SK-N-SH (cell line): Measurements from ENCODE around the gene TRIM60. TPM values are rescaled to one million over a fixed set of nuclear protein-coding genes. Genes with fewer than 3 reads are reported as not detected.

ENCODE experiments used
- CTCF ChIA-PET: fragments of 300-600, 350-600 bp; formaldehyde crosslinking; extraction: SDS; loops from one replicate; lab custom pipeline; 2021; lab: Yijun Ruan, JAX
- POLR2A ChIA-PET: fragments of 350-600 bp; sonication (Branson Sonifier 250); formaldehyde crosslinking; extraction: SDS; loops from one replicate; lab custom pipeline; 2020; ENCODE audit warnings: antibody characterized with exemption, inconsistent platforms; lab: Yijun Ruan, JAX
- DNase-seq: peaks from one replicate; pipeline ENCODE4 v3.0.0; 2012
- H2AFZ ChIP-seq: fragments of 200-600 bp; sonication (generic); 2 replicates; pipeline ENCODE4 v1.8.1; 2016; ENCODE audit warnings: antibody characterized with exemption, mild to moderate bottlenecking, low read depth
- H3F3A ChIP-seq: fragments of 200-600 bp; sonication (generic); replicated peaks from 2 replicates; pipeline ENCODE3; 2016; ENCODE audit warnings: antibody characterized with exemption, mild to moderate bottlenecking; ENCODE audit not compliant: insufficient read depth
- H3K27ac ChIP-seq, 2 experiments: fragments of 200-500 bp in 1 of 2; fragments of 200-600 bp in 1 of 2; sonication (Bioruptor generic) in 1 of 2; sonication (generic), shearing (Covaris generic) in 1 of 2; 2 replicates each; pipeline versions ENCODE4 v1.5.1 to v1.6.1; 2014 to 2016; ENCODE audit warnings: low read depth in 2 of 2, inconsistent platforms in 1 of 2, low read length in 1 of 2, mild to moderate bottlenecking in 1 of 2, mixed read lengths in 1 of 2
- H3K27me3 ChIP-seq: fragments of 200-600 bp; sonication (generic), shearing (Covaris generic); 2 replicates; pipeline ENCODE4 v1.6.1; 2016; ENCODE audit warnings: mixed run types; ENCODE audit not compliant: insufficient read depth
- H3K36me3 ChIP-seq, 2 experiments: fragments of 200-500 bp in 1 of 2; fragments of 200-600 bp in 1 of 2; sonication (Bioruptor generic) in 1 of 2; sonication (generic) in 1 of 2; replicated peaks in 1 of 2; 2 replicates each; pipeline versions ENCODE3 to v1.5.1; 2014 to 2016; ENCODE audit warnings: low read length in 1 of 2, mild to moderate bottlenecking in 1 of 2; ENCODE audit not compliant: insufficient read depth in 2 of 2, control insufficient read depth in 1 of 2
- H3K4me1 ChIP-seq, 2 experiments: fragments of 200-500 bp in 1 of 2; fragments of 200-600 bp in 1 of 2; sonication (Bioruptor generic) in 1 of 2; sonication (generic), shearing (Covaris generic) in 1 of 2; 2 replicates each; pipeline versions ENCODE4 v1.5.1 to v1.6.1; 2014 to 2016; ENCODE audit warnings: low read depth in 1 of 2, low read length in 1 of 2, mixed run types in 1 of 2; ENCODE audit not compliant: insufficient read depth in 2 of 2, control insufficient read depth in 1 of 2
- H3K4me2 ChIP-seq: fragments of 200-600 bp; sonication (generic), shearing (Covaris generic); 2 replicates; pipeline ENCODE4 v1.6.1; 2017; ENCODE audit warnings: mixed run types
- H3K4me3 ChIP-seq, 2 experiments: fragments of 200-500 bp in 1 of 2; fragments of 200-600 bp in 1 of 2; sonication (Bioruptor generic) in 1 of 2; sonication (generic), shearing (Covaris generic) in 1 of 2; 2 replicates each; pipeline versions ENCODE4 v1.5.1 to v1.8.1; 2014 to 2016; ENCODE audit warnings: low read depth in 2 of 2, inconsistent platforms in 1 of 2, low read length in 1 of 2, mild to moderate bottlenecking in 1 of 2, mixed read lengths in 1 of 2, moderate library complexity in 1 of 2
- H3K79me2 ChIP-seq: fragments of 200-600 bp; sonication (generic); 2 replicates; pipeline ENCODE4 v1.8.1; 2017; ENCODE audit warnings: mild to moderate bottlenecking; ENCODE audit not compliant: insufficient read depth
- H3K9ac ChIP-seq: fragments of 200-600 bp; sonication (generic); 2 replicates; pipeline ENCODE4 v1.6.1; 2017; ENCODE audit warnings: mixed run types
- H3K9me2 ChIP-seq: fragments of 200-600 bp; sonication (generic); 2 replicates; pipeline ENCODE4 v1.6.1; 2017; ENCODE audit warnings: mixed run types
- H3K9me3 ChIP-seq: fragments of 200-600 bp; sonication (generic); 2 replicates; pipeline ENCODE4 v1.6.1; 2017; ENCODE audit warnings: mixed run types, mild to moderate bottlenecking, moderate library complexity
- H4K20me1 ChIP-seq: fragments of 200-600 bp; sonication (generic); 2 replicates; pipeline ENCODE4 v1.6.1; 2017; ENCODE audit warnings: mild to moderate bottlenecking, mixed run types; ENCODE audit not compliant: insufficient read depth
- EZH2phosphoT487 ChIP-seq: fragments of 200-600 bp; sonication (generic); IDR thresholded peaks from 2 replicates; pipeline ENCODE4 v1.6.1; 2017; ENCODE audit warnings: low read depth, mixed run types, mild to moderate bottlenecking, antibody characterized with exemption, moderate library complexity, borderline replicate concordance
- FOXJ3 ChIP-seq: sonication (generic); formaldehyde crosslinking; IDR thresholded peaks from 2 replicates; pipeline ENCODE4 v1.5.1; 2020; ENCODE audit warnings: mild to moderate bottlenecking, missing genetic modification reagents
- GABPA ChIP-seq: IDR thresholded peaks from 2 replicates; pipeline ENCODE4 v1.4.0; 2012; ENCODE audit warnings: low read depth, mild to moderate bottlenecking
- SMC3 ChIP-seq: IDR thresholded peaks from 2 replicates; pipeline ENCODE4 v1.6.1; 2012; ENCODE audit warnings: low read depth, low read length, improper control_type of control experiment
- TCF12 ChIP-seq: IDR thresholded peaks from 2 replicates; pipeline ENCODE4 v1.4.0; 2012
- TEAD4 ChIP-seq: IDR thresholded peaks from 2 replicates; pipeline ENCODE4 v1.4.0; 2012; ENCODE audit warnings: mild to moderate bottlenecking, borderline replicate concordance; ENCODE audit not compliant: insufficient read depth
- WGBS: methylation state at CpG from one replicate; pipeline ENCODE4 v1.1.6; 2017; ENCODE audit warnings: low lambda C conversion rate; 5-methylcytosine and 5-hydroxymethylcytosine counted together
- polyA plus RNA-seq, 3 experiments: library from polyadenylated mRNA; depleted of rRNA; stranded (reverse); fragments of >200 nt; gene quantifications; 2 replicates each; pipeline ENCODE4 v1.2.3, GENCODE V29; 2012
- TF ChIP-seq, protein P1 (sequence below): IDR thresholded peaks from 2 replicates; pipeline ENCODE4 v1.4.0; 2012; ENCODE audit warnings: low read depth
- TF ChIP-seq, protein P2 (sequence below): IDR thresholded peaks from 2 replicates; pipeline ENCODE4; 2012
- TF ChIP-seq, protein P3 (sequence below): IDR thresholded peaks from 2 replicates; pipeline ENCODE4 v1.6.1; 2012; ENCODE audit warnings: mild to moderate bottlenecking, low read depth, low read length, moderate library complexity
- TF ChIP-seq, protein P4 (sequence below): fragments of 150-350 bp; IDR thresholded peaks from 2 replicates; pipeline ENCODE4 v1.6.1; 2016; ENCODE audit warnings: mild to moderate bottlenecking, low read depth, low read length

TRIM60 gene
- polyA plus RNA-seq, 1 of the 3 experiments (the other 2 are of a cell fraction) = not detected

DNA sequence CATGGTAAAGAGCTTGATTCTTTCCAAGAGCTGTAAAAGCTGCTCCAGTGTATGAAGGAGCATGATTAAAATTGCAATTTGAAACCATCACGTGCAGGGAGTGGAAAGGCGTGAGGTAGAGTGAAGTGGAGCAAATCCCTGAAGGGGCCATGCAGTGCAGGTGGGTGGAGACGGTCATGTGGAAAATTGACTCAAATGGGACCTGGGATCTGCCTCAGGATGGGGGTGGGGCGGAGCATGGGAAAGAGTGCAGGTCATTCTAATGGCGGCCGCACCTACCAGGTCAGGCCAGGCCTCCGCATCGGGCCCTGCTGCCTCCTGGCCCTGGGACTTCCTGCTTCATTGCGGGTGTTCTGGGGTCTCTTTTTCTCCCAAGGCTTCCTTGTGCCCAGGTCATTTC is 25.3 kb upstream of the TRIM60 start:
- WGBS = 45% methylated on average over 8 of the region's 9 CpGs
- no peak for TF ChIP-seq TEAD4
- TF ChIP-seq GABPA = no peak
- TF ChIP-seq, protein P1, sequence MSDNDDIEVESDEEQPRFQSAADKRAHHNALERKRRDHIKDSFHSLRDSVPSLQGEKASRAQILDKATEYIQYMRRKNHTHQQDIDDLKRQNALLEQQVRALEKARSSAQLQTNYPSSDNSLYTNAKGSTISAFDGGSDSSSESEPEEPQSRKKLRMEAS = no peak
- TF ChIP-seq, protein P2, sequence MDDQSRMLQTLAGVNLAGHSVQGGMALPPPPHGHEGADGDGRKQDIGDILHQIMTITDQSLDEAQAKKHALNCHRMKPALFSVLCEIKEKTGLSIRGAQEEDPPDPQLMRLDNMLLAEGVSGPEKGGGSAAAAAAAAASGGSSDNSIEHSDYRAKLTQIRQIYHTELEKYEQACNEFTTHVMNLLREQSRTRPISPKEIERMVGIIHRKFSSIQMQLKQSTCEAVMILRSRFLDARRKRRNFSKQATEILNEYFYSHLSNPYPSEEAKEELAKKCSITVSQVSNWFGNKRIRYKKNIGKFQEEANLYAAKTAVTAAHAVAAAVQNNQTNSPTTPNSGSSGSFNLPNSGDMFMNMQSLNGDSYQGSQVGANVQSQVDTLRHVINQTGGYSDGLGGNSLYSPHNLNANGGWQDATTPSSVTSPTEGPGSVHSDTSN = no peak
- TF ChIP-seq EZH2phosphoT487 = no peak
- no peak for TF ChIP-seq TCF12
- ChIA-PET POLR2A (no interaction called here), CTCF (no interaction called here)
- DNase-seq = no peak
- Histone ChIP-seq H2AFZ (no peak overlapping the region), H3K4me1 (no peaks in the 10 kb centered on the region), H3K9me2 (no peaks in the 10 kb centered on the region), H3K27ac (no peak overlapping the region), H4K20me1 (no peaks in the 10 kb centered on the region), H3K79me2 (no peaks in the 10 kb centered on the region), H3K9ac (no peak overlapping the region), H3K9me3 (no peaks in the 10 kb centered on the region), H3K4me3 (no peak overlapping the region), H3K4me2 (no peak overlapping the region), H3F3A (no peaks in the 10 kb centered on the region), H3K27me3 (peaks cover 25% of the 10 kb centered on the region), H3K36me3 (no peaks in the 10 kb centered on the region)

DNA sequence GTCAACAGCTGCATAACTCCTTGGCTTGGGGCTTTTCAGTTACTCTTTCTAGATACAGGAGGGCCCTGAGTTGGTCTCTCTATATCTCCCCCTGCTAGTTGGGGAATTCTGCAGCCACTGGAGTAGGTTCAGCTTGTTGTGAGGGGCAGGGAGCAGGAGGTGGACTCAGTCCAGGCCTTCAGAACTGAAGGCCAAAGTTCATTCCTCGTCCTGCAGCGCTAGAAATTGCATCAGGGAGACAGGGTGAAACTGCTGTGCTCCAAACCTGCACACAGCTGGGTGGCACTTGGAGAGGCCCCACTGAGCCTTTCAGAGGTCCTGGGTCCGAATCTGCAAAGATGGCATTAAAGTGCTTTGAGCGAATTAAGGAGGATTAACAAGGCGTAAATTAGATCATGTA is 24.9 kb upstream of the TRIM60 start:
- peaks cover 29% of the 10 kb centered on the region for H3K27me3 ChIP-seq
- no peak overlapping the region for H3K27ac ChIP-seq
- H3K4me2 ChIP-seq = no peak overlapping the region
- CTCF ChIA-PET = no interaction called here
- no peak overlapping the region for H3K9ac ChIP-seq
- no peaks in the 10 kb centered on the region for H4K20me1 ChIP-seq
- POLR2A ChIA-PET = no interaction called here
- no peak overlapping the region for H2AFZ ChIP-seq
- no peaks in the 10 kb centered on the region for H3K9me2 ChIP-seq
- H3K36me3 ChIP-seq = no peaks in the 10 kb centered on the region
- no peak for DNase-seq
- H3K9me3 ChIP-seq = no peaks in the 10 kb centered on the region
- no peaks in the 10 kb centered on the region for H3K79me2 ChIP-seq
- H3K4me3 ChIP-seq = no peak overlapping the region
- 38% methylated on average over 5 of the region's 5 CpGs for WGBS
- H3K4me1 ChIP-seq = no peaks in the 10 kb centered on the region
- TF ChIP-seq FOXJ3 (CRISPR knock-in tag) = no peak
- TF ChIP-seq, protein P3, sequence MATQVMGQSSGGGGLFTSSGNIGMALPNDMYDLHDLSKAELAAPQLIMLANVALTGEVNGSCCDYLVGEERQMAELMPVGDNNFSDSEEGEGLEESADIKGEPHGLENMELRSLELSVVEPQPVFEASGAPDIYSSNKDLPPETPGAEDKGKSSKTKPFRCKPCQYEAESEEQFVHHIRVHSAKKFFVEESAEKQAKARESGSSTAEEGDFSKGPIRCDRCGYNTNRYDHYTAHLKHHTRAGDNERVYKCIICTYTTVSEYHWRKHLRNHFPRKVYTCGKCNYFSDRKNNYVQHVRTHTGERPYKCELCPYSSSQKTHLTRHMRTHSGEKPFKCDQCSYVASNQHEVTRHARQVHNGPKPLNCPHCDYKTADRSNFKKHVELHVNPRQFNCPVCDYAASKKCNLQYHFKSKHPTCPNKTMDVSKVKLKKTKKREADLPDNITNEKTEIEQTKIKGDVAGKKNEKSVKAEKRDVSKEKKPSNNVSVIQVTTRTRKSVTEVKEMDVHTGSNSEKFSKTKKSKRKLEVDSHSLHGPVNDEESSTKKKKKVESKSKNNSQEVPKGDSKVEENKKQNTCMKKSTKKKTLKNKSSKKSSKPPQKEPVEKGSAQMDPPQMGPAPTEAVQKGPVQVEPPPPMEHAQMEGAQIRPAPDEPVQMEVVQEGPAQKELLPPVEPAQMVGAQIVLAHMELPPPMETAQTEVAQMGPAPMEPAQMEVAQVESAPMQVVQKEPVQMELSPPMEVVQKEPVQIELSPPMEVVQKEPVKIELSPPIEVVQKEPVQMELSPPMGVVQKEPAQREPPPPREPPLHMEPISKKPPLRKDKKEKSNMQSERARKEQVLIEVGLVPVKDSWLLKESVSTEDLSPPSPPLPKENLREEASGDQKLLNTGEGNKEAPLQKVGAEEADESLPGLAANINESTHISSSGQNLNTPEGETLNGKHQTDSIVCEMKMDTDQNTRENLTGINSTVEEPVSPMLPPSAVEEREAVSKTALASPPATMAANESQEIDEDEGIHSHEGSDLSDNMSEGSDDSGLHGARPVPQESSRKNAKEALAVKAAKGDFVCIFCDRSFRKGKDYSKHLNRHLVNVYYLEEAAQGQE = no peak
- TF ChIP-seq, protein P4, sequence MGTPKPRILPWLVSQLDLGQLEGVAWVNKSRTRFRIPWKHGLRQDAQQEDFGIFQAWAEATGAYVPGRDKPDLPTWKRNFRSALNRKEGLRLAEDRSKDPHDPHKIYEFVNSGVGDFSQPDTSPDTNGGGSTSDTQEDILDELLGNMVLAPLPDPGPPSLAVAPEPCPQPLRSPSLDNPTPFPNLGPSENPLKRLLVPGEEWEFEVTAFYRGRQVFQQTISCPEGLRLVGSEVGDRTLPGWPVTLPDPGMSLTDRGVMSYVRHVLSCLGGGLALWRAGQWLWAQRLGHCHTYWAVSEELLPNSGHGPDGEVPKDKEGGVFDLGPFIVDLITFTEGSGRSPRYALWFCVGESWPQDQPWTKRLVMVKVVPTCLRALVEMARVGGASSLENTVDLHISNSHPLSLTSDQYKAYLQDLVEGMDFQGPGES = no peak
- no peak for TF ChIP-seq SMC3
- TF ChIP-seq TCF12 = no peak
- no peaks in the 10 kb centered on the region for H3F3A ChIP-seq
